ENCODE data around the gene TWSG1.
A peak's percentile ranks its signal among the peaks of the same experiment; 100 is the strongest.
"Not testable (repeated sequence)": the region's sequence is repeated elsewhere in the genome, so short reads cannot be mapped to it uniquely, and the experiment has no call there.

Gene TWSG1

DNA sequence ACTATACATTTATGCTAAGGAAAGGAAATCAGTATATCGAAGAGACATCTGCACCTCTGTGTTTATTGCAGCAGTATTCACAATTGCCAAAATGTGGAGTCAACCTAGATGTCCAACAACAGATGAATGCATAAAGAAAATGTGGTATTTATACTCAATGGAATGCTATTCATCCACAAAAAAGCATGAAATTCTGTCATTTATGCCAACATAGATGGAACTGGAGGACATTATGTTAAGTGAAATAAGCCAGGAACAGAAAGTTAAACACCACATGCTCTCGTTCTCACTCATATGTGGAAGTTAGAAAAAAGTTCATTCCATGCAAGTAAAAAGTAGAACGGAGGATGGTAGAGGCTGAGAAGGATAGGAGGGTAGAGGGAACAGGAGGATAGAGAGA lies 59.5 kb downstream of the TWSG1 start:
- no peak for DNase-seq
- H3K9me3 ChIP-seq (ENCODE audit: severe bottlenecking): no peaks in the 10 kb centered on the region
- H3K36me3 ChIP-seq: peaks cover 3% of the 10 kb centered on the region
- H3K4me3 ChIP-seq (ENCODE audit: low read depth, low read length): no peak overlapping the region
- H3K27ac ChIP-seq: no peak overlapping the region
- TF ChIP-seq, protein P1, sequence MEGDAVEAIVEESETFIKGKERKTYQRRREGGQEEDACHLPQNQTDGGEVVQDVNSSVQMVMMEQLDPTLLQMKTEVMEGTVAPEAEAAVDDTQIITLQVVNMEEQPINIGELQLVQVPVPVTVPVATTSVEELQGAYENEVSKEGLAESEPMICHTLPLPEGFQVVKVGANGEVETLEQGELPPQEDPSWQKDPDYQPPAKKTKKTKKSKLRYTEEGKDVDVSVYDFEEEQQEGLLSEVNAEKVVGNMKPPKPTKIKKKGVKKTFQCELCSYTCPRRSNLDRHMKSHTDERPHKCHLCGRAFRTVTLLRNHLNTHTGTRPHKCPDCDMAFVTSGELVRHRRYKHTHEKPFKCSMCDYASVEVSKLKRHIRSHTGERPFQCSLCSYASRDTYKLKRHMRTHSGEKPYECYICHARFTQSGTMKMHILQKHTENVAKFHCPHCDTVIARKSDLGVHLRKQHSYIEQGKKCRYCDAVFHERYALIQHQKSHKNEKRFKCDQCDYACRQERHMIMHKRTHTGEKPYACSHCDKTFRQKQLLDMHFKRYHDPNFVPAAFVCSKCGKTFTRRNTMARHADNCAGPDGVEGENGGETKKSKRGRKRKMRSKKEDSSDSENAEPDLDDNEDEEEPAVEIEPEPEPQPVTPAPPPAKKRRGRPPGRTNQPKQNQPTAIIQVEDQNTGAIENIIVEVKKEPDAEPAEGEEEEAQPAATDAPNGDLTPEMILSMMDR (IDR thresholded peaks at IDR 0.05; ENCODE audit: low read depth, low read length): no peak
- no peaks in the 10 kb centered on the region for H3K27me3 ChIP-seq (ENCODE audit: insufficient read depth, low read depth, severe bottlenecking)

DNA sequence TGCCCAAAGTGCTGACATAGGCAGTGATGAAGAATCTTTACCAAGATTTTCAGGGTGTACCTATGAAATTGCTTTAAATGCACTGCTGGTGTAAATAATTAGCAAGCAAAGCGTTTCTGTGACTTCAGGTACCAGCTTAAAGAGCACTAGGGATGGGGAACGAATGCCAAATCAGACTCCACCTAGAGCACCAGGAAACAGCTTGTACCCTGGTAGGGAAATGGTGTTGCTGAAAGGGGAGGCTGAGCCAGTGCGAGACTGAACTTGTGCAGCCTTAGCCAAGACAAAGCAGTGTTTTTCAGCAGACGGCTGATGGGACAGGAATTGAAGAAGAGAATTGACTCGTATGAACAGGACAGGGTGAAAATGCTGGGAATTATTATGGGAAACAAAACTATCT lies 65.6 kb downstream of the TWSG1 start:
- Histone ChIP-seq H3K27ac (no peak overlapping the region), H3K36me3 (peaks cover 3% of the 10 kb centered on the region), H3K9me3 (ENCODE audit: severe bottlenecking) (no peaks in the 10 kb centered on the region), H3K27me3 (ENCODE audit: insufficient read depth, low read depth, severe bottlenecking) (no peaks in the 10 kb centered on the region), H3K4me3 (ENCODE audit: low read depth, low read length) (no peak overlapping the region)
- DNase-seq: no peak
- TF ChIP-seq, protein P1 (IDR thresholded peaks at IDR 0.05; ENCODE audit: low read depth, low read length): no peak

DNA sequence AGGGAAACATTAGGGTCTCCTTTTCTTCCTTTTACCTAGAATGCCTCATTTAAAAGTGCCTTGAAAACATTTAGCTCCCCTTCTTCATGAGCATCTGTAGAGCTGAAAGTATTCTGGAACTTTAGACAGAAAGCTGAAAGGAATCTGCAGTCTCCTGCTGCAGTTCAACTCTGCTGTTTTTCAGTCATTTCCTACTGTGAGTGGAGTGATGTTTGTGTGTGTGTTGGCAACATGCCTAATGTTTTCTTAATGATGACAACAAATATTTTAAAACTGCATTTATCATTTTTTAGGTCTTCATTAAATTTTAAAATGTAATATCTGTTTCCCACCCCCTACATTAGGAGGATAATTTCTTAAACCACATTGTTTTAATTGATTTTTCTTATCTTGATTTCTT lies 66.6 kb downstream of the TWSG1 start:
- Histone ChIP-seq H3K36me3 (peaks cover 3% of the 10 kb centered on the region), H3K27me3 (ENCODE audit: insufficient read depth, low read depth, severe bottlenecking) (no peaks in the 10 kb centered on the region), H3K9me3 (ENCODE audit: severe bottlenecking) (no peaks in the 10 kb centered on the region), H3K27ac (no peak overlapping the region), H3K4me3 (ENCODE audit: low read depth, low read length) (no peak overlapping the region)
- DNase-seq: no peak
- TF ChIP-seq, protein P1 (IDR thresholded peaks at IDR 0.05; ENCODE audit: low read depth, low read length): no peak

DNA sequence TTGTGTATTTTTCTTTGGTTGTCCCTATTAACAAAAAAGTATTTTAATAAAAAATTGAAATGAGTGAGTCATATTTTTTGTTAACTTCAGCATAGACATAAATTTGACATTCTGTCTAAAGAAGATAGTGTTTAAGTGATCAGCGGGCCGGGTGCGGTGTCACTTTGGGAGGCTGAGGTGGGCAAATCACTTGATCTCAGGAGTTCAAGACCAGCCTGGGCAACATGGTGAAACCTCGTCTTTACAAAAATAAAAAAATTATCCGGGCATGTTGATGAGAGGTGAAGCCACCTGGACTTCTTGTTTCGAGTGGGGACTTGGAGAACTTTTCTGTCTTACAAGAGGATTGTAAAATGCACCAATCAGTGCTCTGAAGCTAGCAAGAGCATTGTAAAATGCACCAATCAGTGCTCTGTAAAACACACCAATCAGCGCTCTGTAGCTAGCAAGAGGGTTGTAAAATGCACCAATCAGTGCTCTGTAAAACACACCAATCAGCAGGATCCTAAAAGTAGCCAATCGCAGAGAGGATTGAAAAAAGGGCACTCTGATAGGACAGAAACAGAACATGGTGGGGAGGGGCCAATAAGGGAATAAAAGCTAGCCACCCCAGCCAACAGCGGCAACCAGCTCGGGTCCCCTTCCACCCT lies 67.9 kb downstream of the TWSG1 start:
- H3K27me3 ChIP-seq (ENCODE audit: insufficient read depth, low read depth, severe bottlenecking); H3K4me3 ChIP-seq (ENCODE audit: low read depth, low read length); DNase-seq; H3K27ac ChIP-seq; H3K36me3 ChIP-seq; H3K9me3 ChIP-seq (ENCODE audit: severe bottlenecking): not testable (repeated sequence)

DNA sequence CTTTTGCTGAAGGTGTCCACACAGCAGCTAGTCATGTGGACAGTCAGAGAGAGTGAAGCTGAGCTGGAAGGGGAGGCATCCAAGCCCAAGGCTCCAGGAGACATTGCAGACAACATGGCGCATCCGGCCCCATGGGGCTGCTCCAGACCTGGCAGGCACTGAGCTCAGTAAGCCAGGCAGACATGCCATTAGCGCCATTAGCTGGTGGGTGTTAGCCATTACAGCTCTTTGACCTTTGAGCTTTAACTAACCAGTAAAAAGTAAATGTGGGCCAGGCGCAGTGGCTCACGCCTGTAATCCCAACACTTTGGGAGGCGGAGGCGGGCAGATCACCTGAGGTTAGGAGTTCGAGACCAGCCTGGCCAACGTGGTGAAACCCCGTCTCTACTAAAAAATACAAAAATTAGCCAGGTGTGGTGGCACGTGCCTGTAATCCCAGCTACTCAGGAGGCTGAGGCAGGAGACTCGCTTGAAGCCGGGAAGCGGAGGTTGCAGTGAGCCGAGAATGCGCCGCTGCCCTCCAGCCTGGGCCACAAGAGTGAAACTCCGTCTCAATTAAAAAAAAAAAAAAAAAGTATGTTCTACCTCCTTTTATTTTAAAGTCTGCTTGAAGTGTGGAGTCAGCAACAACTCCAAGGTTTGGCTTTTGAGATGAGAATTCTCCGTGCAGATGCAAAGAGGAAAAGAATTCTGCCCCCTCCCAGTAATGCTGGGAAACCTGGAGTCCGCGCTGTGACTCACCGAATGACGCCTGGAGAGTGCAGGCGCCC lies 69.4 kb downstream of the TWSG1 start:
- no peaks in the 10 kb centered on the region for H3K9me3 ChIP-seq (ENCODE audit: severe bottlenecking)
- TF ChIP-seq, protein P1 (IDR thresholded peaks at IDR 0.05; ENCODE audit: low read depth, low read length): 0 out of 2 replicates have a peak, but pooled peaks have one; percentile 40
- H3K27ac ChIP-seq: no peak overlapping the region
- H3K36me3 ChIP-seq: no peaks in the 10 kb centered on the region
- H3K4me3 ChIP-seq (ENCODE audit: low read depth, low read length): no peak overlapping the region
- no peaks in the 10 kb centered on the region for H3K27me3 ChIP-seq (ENCODE audit: insufficient read depth, low read depth, severe bottlenecking)
- peak; percentile 21 for DNase-seq

DNA sequence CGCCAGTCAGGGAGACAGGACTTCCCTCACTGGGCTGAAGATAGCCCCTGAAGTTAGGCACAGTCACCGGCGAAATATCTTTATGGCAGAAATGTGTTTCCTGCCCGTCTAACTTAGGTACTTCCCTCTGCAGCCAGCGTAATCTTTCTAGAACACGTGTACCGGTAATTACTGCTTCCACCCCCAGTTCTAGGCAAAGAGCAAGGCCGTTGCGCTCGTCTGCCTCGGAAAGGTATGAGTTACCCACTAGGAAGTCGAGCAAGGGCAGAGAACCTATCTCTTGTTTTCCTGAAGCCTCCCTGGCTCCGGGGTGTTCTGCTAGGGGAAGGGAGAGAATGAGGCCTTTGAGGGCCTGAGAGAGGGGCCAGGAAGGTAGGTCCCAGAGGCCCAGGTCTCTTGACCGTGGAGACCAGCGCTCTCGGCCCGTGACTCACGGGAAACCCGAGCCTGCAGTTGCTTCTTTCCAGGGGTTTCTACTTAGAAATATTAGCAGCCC lies 70.0 kb downstream of the TWSG1 start:
- H3K27me3 ChIP-seq (ENCODE audit: insufficient read depth, low read depth, severe bottlenecking): no peaks in the 10 kb centered on the region
- no peak for DNase-seq
- no peak overlapping the region for H3K4me3 ChIP-seq (ENCODE audit: low read depth, low read length)
- no peaks in the 10 kb centered on the region for H3K36me3 ChIP-seq
- no peak overlapping the region for H3K27ac ChIP-seq
- H3K9me3 ChIP-seq (ENCODE audit: severe bottlenecking): no peaks in the 10 kb centered on the region
- TF ChIP-seq, protein P1 (IDR thresholded peaks at IDR 0.05; ENCODE audit: low read depth, low read length): no peak
